Thoracic aorta (tissue), 2 donors: ENCODE measurements around the gene ENG. TPM values are rescaled to one million over a fixed set of nuclear protein-coding genes. Genes with fewer than 3 reads are reported as not detected.
A peak's percentile ranks its signal among the peaks of the same experiment; 100 is the strongest.

Experiments
- ATAC-seq: fragments of 150-250 bp; one replicate; pipeline ENCODE4 v1.8.0; 2017; ENCODE audit warnings: low read depth; ENCODE audit not compliant: insufficient number of reproducible peaks, low FRiP score
- DNase-seq: peaks from one replicate; pipeline ENCODE4 v3.0.0-alpha.2; 2020; ENCODE audit warnings: low spot score
- H3K27ac ChIP-seq, 2 donors: fragments of 200-600 bp; sonication (generic); 1 replicate in 1 of 2; 2 replicates in 1 of 2; pipeline ENCODE4 v1.5.1; 2016; ENCODE audit warnings: mild to moderate bottlenecking in 2 of 2, moderate library complexity in 2 of 2
- H3K27me3 ChIP-seq: fragments of 200-600 bp; sonication (generic); replicated peaks from 2 replicates; pipeline ENCODE4 v1.6.0; 2016; ENCODE audit warnings: mild to moderate bottlenecking; ENCODE audit not compliant: insufficient read depth
- H3K36me3 ChIP-seq: fragments of 200-600 bp; sonication (generic); one replicate; pipeline ENCODE4 v1.5.1; 2016
- H3K4me1 ChIP-seq, 2 donors: fragments of 200-600 bp; sonication (generic); 1 replicate in 1 of 2; 2 replicates in 1 of 2; pipeline versions ENCODE4 v1.5.1 to v1.6.0; 2016; ENCODE audit warnings: low read depth in 2 of 2, mild to moderate bottlenecking in 1 of 2; ENCODE audit not compliant: control insufficient read depth in 1 of 2
- H3K4me3 ChIP-seq: fragments of 200-600 bp; sonication (generic); 2 replicates; pipeline ENCODE4 v1.5.1; 2016; ENCODE audit warnings: mild to moderate bottlenecking
- H3K9me3 ChIP-seq: fragments of 200-600 bp; sonication (generic); 2 replicates; pipeline ENCODE4 v1.5.1; 2016
- total RNA-seq, 2 donors: library from RNA; depleted of rRNA; stranded (reverse); fragments of >200 nt; gene quantifications; one replicate each; pipeline versions ENCODE4 v1.1.0 to v1.2.3, GENCODE V29; 2016
- TF ChIP-seq, protein P1 (sequence below): fragments of 200-600 bp; sonication (generic); IDR thresholded peaks from one replicate; pipeline ENCODE4 v1.5.1; 2019; ENCODE audit warnings: antibody characterized with exemption

ENG gene
- total RNA-seq, 2 donors from 2014 or later, result 239 to 268 TPM

DNA sequence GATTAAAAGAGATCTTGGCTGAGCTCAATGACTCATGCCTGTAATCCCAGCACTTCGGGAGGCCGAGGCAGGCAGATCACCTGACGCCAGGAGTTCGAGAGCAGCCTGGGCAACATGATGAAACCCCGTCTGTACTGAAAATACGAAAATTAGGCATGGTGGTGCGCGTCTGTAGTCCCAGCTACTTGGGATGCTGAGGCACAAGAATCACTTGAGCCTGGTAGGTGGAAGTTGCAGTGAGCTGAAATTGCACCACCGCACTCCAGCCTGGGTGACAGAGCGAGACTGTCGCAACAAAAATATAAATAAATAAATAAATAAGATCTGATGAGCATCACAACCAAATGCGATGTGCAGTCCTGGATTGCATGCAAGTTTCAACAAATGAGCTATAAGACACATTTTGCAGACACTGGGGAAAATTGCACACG lies 8.7 kb upstream of the ENG start:
- Histone ChIP-seq H3K4me1 (peaks cover 30 to 47% of the 10 kb centered on the region in 2 donors), H3K27ac (peak overlapping the region; percentile 74 to 78), H3K27me3 (no peaks in the 10 kb centered on the region), H3K36me3 (peaks cover 5% of the 10 kb centered on the region), H3K9me3 (no peaks in the 10 kb centered on the region), H3K4me3 (no peak overlapping the region)
- no peak for ATAC-seq
- no peak for DNase-seq
- TF ChIP-seq, protein P1, sequence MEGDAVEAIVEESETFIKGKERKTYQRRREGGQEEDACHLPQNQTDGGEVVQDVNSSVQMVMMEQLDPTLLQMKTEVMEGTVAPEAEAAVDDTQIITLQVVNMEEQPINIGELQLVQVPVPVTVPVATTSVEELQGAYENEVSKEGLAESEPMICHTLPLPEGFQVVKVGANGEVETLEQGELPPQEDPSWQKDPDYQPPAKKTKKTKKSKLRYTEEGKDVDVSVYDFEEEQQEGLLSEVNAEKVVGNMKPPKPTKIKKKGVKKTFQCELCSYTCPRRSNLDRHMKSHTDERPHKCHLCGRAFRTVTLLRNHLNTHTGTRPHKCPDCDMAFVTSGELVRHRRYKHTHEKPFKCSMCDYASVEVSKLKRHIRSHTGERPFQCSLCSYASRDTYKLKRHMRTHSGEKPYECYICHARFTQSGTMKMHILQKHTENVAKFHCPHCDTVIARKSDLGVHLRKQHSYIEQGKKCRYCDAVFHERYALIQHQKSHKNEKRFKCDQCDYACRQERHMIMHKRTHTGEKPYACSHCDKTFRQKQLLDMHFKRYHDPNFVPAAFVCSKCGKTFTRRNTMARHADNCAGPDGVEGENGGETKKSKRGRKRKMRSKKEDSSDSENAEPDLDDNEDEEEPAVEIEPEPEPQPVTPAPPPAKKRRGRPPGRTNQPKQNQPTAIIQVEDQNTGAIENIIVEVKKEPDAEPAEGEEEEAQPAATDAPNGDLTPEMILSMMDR, result no peak

DNA sequence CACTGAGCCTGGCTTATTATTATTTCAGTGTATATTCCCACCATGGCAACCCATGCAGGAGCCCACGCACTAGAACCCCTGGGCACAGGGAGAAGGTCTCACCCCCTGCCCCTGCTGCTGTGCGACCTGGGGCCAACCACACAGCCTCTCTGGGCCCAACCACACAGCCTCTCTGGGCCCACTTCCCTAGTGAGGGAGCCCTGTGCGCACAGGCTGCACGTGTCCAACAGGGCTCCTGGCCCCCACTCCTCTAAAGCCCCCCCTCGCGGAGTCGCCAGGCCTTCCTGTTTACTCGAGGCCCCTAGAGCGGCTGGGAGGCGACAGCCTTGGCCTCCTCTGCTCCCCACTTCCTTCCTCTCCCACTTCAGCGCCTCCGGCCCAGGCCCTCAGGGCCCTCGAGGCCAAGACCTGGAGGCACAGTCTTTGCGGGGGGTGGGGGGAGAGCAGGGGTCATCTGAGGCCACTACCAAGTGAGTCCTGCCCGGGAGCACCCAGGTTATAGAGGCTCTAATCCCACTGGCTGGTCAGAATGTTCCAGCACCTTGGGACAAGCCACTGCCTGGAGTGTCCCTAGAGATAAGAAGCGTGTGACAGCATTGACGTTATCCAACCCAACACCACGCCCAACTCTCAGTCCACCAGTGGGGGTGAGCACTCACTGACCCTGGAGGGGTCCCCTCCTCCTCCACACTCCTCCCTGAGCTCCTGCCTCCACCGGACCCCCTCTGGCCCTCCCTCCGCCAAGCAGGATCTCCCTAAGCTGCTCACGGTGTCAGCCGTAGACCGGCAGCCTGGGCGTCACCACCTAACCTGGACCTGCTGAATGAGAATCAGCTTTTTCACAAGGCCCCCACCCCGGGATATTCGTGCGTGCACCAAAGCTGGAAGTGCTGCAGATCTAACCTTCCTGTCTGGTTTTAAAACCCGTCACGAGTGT lies 7.9 kb upstream of the ENG start:
- no peak for DNase-seq
- H3K4me3 ChIP-seq, result no peak overlapping the region
- H3K27me3 ChIP-seq, result no peaks in the 10 kb centered on the region
- ATAC-seq, result no peak
- peak overlapping the region; percentile 74 to 78 for H3K27ac ChIP-seq
- TF ChIP-seq, protein P1, result no peak
- H3K4me1 ChIP-seq, result peaks cover 39 to 55% of the 10 kb centered on the region in 2 donors
- H3K36me3 ChIP-seq, result no peaks in the 10 kb centered on the region
- no peaks in the 10 kb centered on the region for H3K9me3 ChIP-seq

DNA sequence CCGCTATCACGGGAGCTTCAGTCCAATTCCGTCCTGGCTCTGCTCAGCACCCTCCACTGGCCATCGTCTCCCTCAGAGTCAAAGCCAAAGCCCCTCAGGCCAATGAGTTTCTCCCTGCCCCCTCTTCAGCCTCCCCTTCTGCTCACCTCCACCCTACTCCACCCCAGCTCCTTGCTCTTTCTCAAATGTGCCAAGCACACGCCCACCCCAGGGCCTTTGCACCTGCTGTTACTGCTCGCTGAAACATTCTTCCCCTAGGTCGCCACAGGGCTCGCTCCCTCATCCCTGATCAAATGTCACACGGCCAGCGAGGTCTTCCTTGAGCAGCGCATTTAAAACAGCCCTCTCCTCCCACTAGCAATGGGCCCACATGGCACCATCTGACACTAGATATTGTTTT lies 6.3 kb upstream of the ENG start:
- H3K27ac ChIP-seq, result peak overlapping the region; percentile 63 to 95
- no peaks in the 10 kb centered on the region for H3K9me3 ChIP-seq
- no peaks in the 10 kb centered on the region for H3K27me3 ChIP-seq
- no peak for DNase-seq
- peaks cover 40 to 71% of the 10 kb centered on the region in 2 donors for H3K4me1 ChIP-seq
- H3K4me3 ChIP-seq, result no peak overlapping the region
- no peak for ATAC-seq
- TF ChIP-seq, protein P1, result no peak
- no peaks in the 10 kb centered on the region for H3K36me3 ChIP-seq

DNA sequence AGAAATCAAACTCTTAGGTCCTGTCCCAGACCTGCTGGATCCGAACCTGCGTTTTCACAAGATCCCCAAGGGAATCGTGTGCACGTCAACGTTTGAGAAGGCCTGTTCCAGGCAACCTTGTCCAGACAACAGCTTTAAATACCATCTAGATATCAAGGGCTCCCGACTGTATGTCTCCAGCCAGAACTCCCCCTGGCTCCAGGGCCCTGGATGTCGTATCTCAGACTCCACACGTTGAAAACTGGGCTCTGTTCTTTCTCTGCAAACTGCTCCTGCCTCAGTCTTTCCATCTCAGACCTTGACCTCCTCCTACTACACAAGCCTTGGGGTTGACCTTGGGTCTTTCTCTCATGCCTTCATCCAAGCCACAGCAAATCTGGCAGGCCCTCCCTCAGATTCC lies 5.8 kb upstream of the ENG start:
- ATAC-seq, result peak; percentile 17
- Histone ChIP-seq H3K4me1 (peaks cover 40 to 76% of the 10 kb centered on the region in 2 donors), H3K36me3 (no peaks in the 10 kb centered on the region), H3K27me3 (no peaks in the 10 kb centered on the region), H3K9me3 (no peaks in the 10 kb centered on the region), H3K27ac (peak overlapping the region; percentile 63 to 95), H3K4me3 (no peak overlapping the region)
- no peak for DNase-seq
- TF ChIP-seq, protein P1, result no peak

DNA sequence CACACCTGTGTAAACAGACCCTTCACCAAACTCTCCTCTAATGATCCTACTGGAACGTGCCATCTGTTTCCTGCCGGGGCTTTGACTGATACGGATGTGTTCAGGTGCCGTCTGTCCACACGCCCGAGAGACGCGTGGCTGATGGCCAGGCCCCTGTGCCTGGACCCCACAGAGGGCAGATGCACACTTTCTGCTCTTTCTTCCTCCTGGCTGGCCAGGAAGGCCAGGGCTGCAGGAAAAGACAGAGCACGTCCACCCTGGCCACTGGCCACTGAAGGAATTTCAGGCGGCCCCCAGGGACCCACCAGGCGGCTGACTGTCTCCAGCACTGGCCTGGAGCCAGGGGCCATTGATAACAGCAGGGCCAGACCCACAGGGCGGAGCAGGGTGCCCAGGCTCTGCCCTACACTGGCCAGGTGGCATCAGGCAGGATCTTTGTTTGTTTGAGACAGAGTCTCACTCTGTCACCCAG lies 3.6 kb upstream of the ENG start:
- DNase-seq (no peak), ATAC-seq (no peak)
- TF ChIP-seq, protein P1, result no peak
- H3K27me3 ChIP-seq, result no peaks in the 10 kb centered on the region
- H3K4me1 ChIP-seq, result peaks cover 49 to 93% of the 10 kb centered on the region in 2 donors
- H3K27ac ChIP-seq, result peak overlapping the region; percentile 92 to 95
- H3K9me3 ChIP-seq, result no peaks in the 10 kb centered on the region
- no peaks in the 10 kb centered on the region for H3K36me3 ChIP-seq
- peak overlapping the region; percentile 4 for H3K4me3 ChIP-seq
